Endothelial cell of umbilical vein (primary cell): Measurements from ENCODE around the gene TMTC4. TPM values are rescaled to one million over a fixed set of nuclear protein-coding genes. Genes with fewer than 3 reads are reported as not detected.
"Not testable (repeated sequence)": the region's sequence is repeated elsewhere in the genome, so short reads cannot be mapped to it uniquely, and the experiment has no call there.

Experiments
- BruUV-seq: library from RNA; stranded (reverse); fragments of 400-500 nt; replicated peaks from 2 replicates; lab custom pipeline; 2021; lab: Mats Ljungman, UMichigan
- CTCF ChIA-PET: fragments of 300-600, 350-600 bp; sonication (Branson Sonifier 250); formaldehyde crosslinking; loops from one replicate; lab custom pipeline; 2021; ENCODE audit warnings: antibody characterized with exemption, inconsistent platforms; lab: Charles Lee
- POLR2A ChIA-PET: fragments of 300-600, 350-600 bp; sonication (Branson Sonifier 250); formaldehyde crosslinking; loops from one replicate; lab custom pipeline; 2021; ENCODE audit warnings: antibody characterized with exemption, inconsistent platforms; lab: Charles Lee
- DNase-seq: peaks from one replicate; pipeline ENCODE4 v3.0.0-alpha.2; 2011; ENCODE audit warnings: low read depth, low spot score
- FAIRE-seq: peaks from 2 replicates; lab custom pipeline; 2011; peaks lifted over from hg19 to GRCh38; lab: Jason Lieb, UNC
- H2AFZ ChIP-seq: 2 replicates; pipeline ENCODE4 v1.6.0; 2012; ENCODE audit warnings: low read depth, low read length, control low read depth, inconsistent platforms
- H3K27ac ChIP-seq: 2 replicates; pipeline ENCODE4 v1.5.1; 2011; ENCODE audit warnings: low read depth, mild to moderate bottlenecking, control low read depth, low read length, moderate library complexity; ENCODE audit not compliant: insufficient read depth
- H3K27me3 ChIP-seq, 2 experiments: 2 replicates each; pipeline versions ENCODE4 v1.6.0 to v1.6.1; 2011; ENCODE audit warnings: low read length in 2 of 2, mixed read lengths in 1 of 2; ENCODE audit not compliant: control insufficient read depth in 2 of 2, insufficient read depth in 2 of 2
- H3K36me3 ChIP-seq, 2 experiments: 2 replicates in 1 of 2; 3 replicates in 1 of 2; pipeline ENCODE4 v1.5.1; 2011; ENCODE audit warnings: low read length in 2 of 2, mild to moderate bottlenecking in 1 of 2, moderate library complexity in 1 of 2; ENCODE audit not compliant: control insufficient read depth in 2 of 2, insufficient read depth in 2 of 2; ENCODE audit errors: extremely low read depth in 1 of 2
- H3K4me1 ChIP-seq: 3 replicates; pipeline ENCODE4 v1.5.1; 2011; ENCODE audit warnings: mild to moderate bottlenecking, low read length; ENCODE audit not compliant: control insufficient read depth, insufficient read depth; ENCODE audit errors: extremely low read depth
- H3K4me2 ChIP-seq: 2 replicates; pipeline ENCODE4 v1.6.1; 2011; ENCODE audit warnings: low read length, control low read depth, mixed read lengths; ENCODE audit not compliant: insufficient read depth
- H3K4me3 ChIP-seq, 3 experiments: fragments of 200-600 bp in 1 of 3; sonication (generic), shearing (Covaris generic) in 1 of 3; replicated peaks in 1 of 3; 2 replicates each; pipeline ENCODE4 v1.5.1; 2011 to 2016; ENCODE audit warnings: control low read depth in 3 of 3, low read length in 3 of 3, mild to moderate bottlenecking in 2 of 3, inconsistent platforms in 1 of 3, low read depth in 1 of 3, moderate library complexity in 1 of 3; ENCODE audit not compliant: insufficient read depth in 1 of 3
- H3K79me2 ChIP-seq: 2 replicates; pipeline ENCODE4 v1.6.0; 2012; ENCODE audit warnings: low read length, inconsistent platforms; ENCODE audit not compliant: control insufficient read depth, insufficient read depth
- H3K9ac ChIP-seq: replicated peaks from 2 replicates; pipeline ENCODE3; 2011; ENCODE audit warnings: low read length, control low read depth; ENCODE audit not compliant: insufficient read depth; ENCODE audit errors: extremely low read depth
- H3K9me1 ChIP-seq: replicated peaks from 3 replicates; pipeline ENCODE4 v1.6.0; 2011; ENCODE audit warnings: mild to moderate bottlenecking, low read length; ENCODE audit not compliant: control insufficient read depth, insufficient read depth; ENCODE audit errors: extremely low read depth
- H3K9me3 ChIP-seq: replicated peaks from 2 replicates; pipeline ENCODE4 v1.5.1; 2012; ENCODE audit warnings: low read length, inconsistent platforms; ENCODE audit not compliant: control insufficient read depth, insufficient read depth
- H4K20me1 ChIP-seq: replicated peaks from 2 replicates; pipeline ENCODE3; 2011; ENCODE audit warnings: mild to moderate bottlenecking, low read length; ENCODE audit not compliant: control insufficient read depth, insufficient read depth; ENCODE audit errors: extremely low read depth
- EZH2 ChIP-seq: IDR thresholded peaks from 2 replicates; pipeline ENCODE4 v1.6.1; 2012; ENCODE audit warnings: borderline replicate concordance, low read depth, mild to moderate bottlenecking, moderate library complexity, low read length, inconsistent platforms; ENCODE audit not compliant: severe bottlenecking
- FOS ChIP-seq: IDR thresholded peaks from 2 replicates; pipeline ENCODE4 v1.6.1; 2011; ENCODE audit warnings: mild to moderate bottlenecking, low read length, moderate library complexity, borderline replicate concordance; ENCODE audit not compliant: insufficient read depth
- GATA2 ChIP-seq: IDR thresholded peaks from 2 replicates; pipeline ENCODE4 v1.7.0; 2011; ENCODE audit warnings: low read depth, mild to moderate bottlenecking, moderate library complexity, mixed read lengths, low read length; ENCODE audit not compliant: insufficient read length, insufficient read depth
- JUN ChIP-seq: IDR thresholded peaks from 2 replicates; pipeline ENCODE4 v1.6.1; 2011; ENCODE audit warnings: borderline replicate concordance, low read depth; ENCODE audit not compliant: insufficient read length, insufficient read depth
- MYC ChIP-seq: IDR thresholded peaks from one replicate; pipeline ENCODE4 v1.6.1; 2011; ENCODE audit warnings: mild to moderate bottlenecking, low read depth, low read length
- POLR2A ChIP-seq: IDR thresholded peaks from 2 replicates; pipeline ENCODE4 v1.6.1; 2012; ENCODE audit warnings: low read depth, mild to moderate bottlenecking, control low read depth, low read length
- POLR2AphosphoS5 ChIP-seq: IDR thresholded peaks from 2 replicates; pipeline ENCODE4 v1.6.1; 2012; ENCODE audit warnings: low read depth, mild to moderate bottlenecking, control low read depth, low read length, moderate library complexity; ENCODE audit not compliant: insufficient read depth
- dilution Hi-C: fragments of 300-500 bp; cut with MboI; formaldehyde crosslinking; loops from one replicate; pipeline ENCODE4 v1.15.0; 2019; ENCODE audit warnings: low sequenced_read_pairs; ENCODE audit not compliant: extremely low pct_ligation_motif_present
- intact Hi-C: fragments of 100-400 bp; cut with micrococcal nuclease; formaldehyde crosslinking; loops from one replicate; pipeline ENCODE4 v1.10.0; 2022
- polyA plus RNA-seq, 4 experiments: library from polyadenylated mRNA; depleted of rRNA in 3 of 4; stranded (reverse) in 3 of 4; unstranded in 1 of 4; fragments of >200 nt; gene quantifications; 2 replicates each; pipeline versions ENCODE4 v1.2.1 to v1.2.3, GENCODE V29; 2011 to 2012; ENCODE audit warnings: missing spikeins in 1 of 4
- total RNA-seq: library from RNA; stranded (reverse); gene quantifications from 2 replicates; pipeline ENCODE4 v1.2.3, GENCODE V29; 2021
- TF ChIP-seq, protein P1 (sequence below), 2 donors: IDR thresholded peaks; 1 replicate in 1 of 2; 2 replicates in 1 of 2; pipeline ENCODE4 v1.5.1; 2011; ENCODE audit warnings: low read length in 2 of 2, mild to moderate bottlenecking in 2 of 2, moderate library complexity in 2 of 2, control low read depth in 1 of 2, inconsistent platforms in 1 of 2, low read depth in 1 of 2; ENCODE audit not compliant: insufficient read depth in 1 of 2; ENCODE audit errors: extremely low read depth in 1 of 2
- TF ChIP-seq, protein P2 (sequence below): IDR thresholded peaks from 2 replicates; pipeline ENCODE4 v1.6.1; 2011; ENCODE audit not compliant: insufficient read depth, insufficient read length

The TMTC4 gene
- total and polyA plus RNA-seq, 2 donors (not counting 3 experiments of a cell fraction or from before 2014, with no cell fraction given): 24.6 to 31.9 TPM

DNA sequence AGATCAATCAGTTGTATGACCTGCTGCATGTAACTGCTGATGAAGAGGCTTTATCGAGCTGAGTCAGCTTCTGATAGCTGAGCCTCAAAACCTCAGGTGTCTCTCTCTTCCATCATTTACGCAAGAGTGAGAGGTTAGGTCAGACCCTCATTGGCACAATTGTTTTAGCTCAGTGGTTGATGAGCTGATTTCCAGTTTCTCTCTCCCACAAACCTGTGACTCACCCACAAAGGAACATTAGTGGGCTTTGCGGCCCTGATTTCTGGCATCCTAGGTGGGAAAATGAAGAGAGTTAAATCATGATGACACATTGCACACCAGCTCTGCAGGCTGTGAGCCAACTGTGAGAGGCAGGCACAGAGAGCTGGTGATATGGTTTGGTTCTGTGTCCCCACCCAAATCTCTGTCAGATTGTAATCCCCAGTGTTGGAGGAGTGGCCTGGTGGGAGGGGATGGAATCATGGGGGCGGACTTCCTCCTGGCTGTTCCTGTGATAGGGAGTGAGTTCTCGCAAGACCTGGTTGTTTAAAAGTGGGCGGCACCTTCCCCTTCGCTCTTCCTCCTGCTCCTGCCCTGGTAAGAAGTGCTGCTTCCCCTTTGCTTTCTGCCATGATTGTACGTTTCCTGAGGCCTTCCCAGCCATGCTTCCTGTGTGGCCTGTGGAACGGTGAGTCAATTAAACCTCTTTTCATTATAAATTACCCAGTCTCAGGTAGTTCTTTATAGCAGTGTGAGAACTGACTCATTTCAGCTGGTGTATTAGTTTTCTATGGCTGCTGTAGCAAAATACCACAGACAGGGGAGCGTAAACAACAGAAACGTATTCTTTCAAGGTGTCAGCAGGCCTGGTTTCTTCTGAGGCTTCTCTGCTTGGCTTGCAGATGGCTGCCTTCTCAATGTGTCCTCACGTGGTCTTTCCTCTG, 33.5 kb upstream of the TMTC4 start:
- H3K9me1 ChIP-seq: no peaks in the 10 kb centered on the region
- H3K27me3 ChIP-seq: no peaks in the 10 kb centered on the region
- H4K20me1 ChIP-seq: no peaks in the 10 kb centered on the region
- H2AFZ ChIP-seq: no peak overlapping the region
- TF ChIP-seq GATA2 (no peak), JUN (no peak), FOS (no peak), POLR2A (no peak), MYC (no peak), EZH2 (no peak), POLR2AphosphoS5 (no peak)
- TF ChIP-seq, protein P1, sequence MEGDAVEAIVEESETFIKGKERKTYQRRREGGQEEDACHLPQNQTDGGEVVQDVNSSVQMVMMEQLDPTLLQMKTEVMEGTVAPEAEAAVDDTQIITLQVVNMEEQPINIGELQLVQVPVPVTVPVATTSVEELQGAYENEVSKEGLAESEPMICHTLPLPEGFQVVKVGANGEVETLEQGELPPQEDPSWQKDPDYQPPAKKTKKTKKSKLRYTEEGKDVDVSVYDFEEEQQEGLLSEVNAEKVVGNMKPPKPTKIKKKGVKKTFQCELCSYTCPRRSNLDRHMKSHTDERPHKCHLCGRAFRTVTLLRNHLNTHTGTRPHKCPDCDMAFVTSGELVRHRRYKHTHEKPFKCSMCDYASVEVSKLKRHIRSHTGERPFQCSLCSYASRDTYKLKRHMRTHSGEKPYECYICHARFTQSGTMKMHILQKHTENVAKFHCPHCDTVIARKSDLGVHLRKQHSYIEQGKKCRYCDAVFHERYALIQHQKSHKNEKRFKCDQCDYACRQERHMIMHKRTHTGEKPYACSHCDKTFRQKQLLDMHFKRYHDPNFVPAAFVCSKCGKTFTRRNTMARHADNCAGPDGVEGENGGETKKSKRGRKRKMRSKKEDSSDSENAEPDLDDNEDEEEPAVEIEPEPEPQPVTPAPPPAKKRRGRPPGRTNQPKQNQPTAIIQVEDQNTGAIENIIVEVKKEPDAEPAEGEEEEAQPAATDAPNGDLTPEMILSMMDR (IDR thresholded peaks at IDR 0.05; ENCODE audit: extremely low read depth in 1 of 2, insufficient read depth in 1 of 2, low read depth in 1 of 2, low read length in 2 of 2): no peak
- TF ChIP-seq, protein P2, sequence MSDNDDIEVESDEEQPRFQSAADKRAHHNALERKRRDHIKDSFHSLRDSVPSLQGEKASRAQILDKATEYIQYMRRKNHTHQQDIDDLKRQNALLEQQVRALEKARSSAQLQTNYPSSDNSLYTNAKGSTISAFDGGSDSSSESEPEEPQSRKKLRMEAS: no peak
- no peaks in the 10 kb centered on the region for H3K36me3 ChIP-seq
- intact Hi-C loops (no loop called here), dilution Hi-C loops (no loop called here)
- BruUV-seq: no TSS peak
- ChIA-PET POLR2A (no interaction called here), CTCF (interaction anchor here (1.2 kb wide), 1 partner anchor 14 kb away, joined by 5 read pairs; no protein-coding TSS in a partner anchor)
- H3K4me2 ChIP-seq: no peak overlapping the region
- H3K4me1 ChIP-seq: no peaks in the 10 kb centered on the region
- H3K9ac ChIP-seq: no peak overlapping the region
- no peak for DNase-seq
- H3K79me2 ChIP-seq: no peaks in the 10 kb centered on the region
- FAIRE-seq: no peak
- H3K9me3 ChIP-seq: no peaks in the 10 kb centered on the region
- no peak overlapping the region for H3K4me3 ChIP-seq
- no peak overlapping the region for H3K27ac ChIP-seq

DNA sequence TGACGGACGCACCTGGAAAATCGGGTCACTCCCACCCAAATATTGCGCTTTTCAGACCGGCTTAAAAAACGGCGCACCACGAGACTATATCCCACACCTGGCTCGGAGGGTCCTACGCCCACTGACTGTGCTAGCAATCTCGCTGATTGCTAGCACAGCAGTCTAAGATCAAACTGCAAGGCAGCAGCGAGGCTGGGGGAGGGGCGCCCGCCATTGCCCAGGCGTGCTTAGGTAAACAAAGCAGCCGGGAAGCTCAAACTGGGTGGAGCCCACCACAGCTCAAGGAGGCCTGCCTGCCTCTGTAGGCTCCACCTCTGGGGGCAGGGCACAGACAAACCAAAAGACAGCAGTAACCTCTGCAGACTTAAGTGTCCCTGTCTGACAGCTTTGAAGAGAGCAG, 23.7 kb upstream of the TMTC4 start:
- intact Hi-C loops, H2AFZ ChIP-seq, FAIRE-seq, CTCF ChIA-PET, H3K9ac ChIP-seq, H3K36me3 ChIP-seq, H3K4me3 ChIP-seq, H3K27me3 ChIP-seq, POLR2A ChIA-PET, BruUV-seq, H3K4me2 ChIP-seq, H3K27ac ChIP-seq, H3K79me2 ChIP-seq, DNase-seq, H4K20me1 ChIP-seq, H3K9me1 ChIP-seq, H3K9me3 ChIP-seq, dilution Hi-C loops, H3K4me1 ChIP-seq: not testable (repeated sequence)
